GM19099 (cell line): Measurements from ENCODE around the gene CYYR1.

Source experiments
- POLR2A ChIP-seq: IDR thresholded peaks from 3 replicates; pipeline ENCODE4 v1.6.1; 2011; ENCODE audit warnings: low read depth; ENCODE audit not compliant: insufficient read length; ENCODE audit errors: extremely low read depth

The CYYR1 gene

DNA sequence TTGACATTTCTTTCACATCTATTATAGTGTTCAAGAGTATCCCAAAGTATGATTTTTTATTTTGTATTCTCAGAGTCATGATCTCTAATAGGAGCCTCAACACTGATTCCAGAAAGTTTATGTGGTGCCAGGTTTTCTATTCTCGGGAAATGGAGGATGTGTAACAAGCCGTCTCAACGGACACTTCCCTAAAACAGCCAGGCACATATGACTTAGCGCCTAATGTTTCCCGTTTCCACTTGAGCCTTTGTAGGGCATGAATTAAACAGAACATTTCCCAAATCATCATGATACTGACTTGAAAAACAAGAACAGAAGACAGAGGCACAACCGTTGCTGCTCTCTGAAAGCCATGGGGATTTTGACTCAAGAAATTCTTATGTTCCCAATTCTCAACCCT lies 8.0 kb downstream of the CYYR1 start:
- TF ChIP-seq POLR2A, result no peak

DNA sequence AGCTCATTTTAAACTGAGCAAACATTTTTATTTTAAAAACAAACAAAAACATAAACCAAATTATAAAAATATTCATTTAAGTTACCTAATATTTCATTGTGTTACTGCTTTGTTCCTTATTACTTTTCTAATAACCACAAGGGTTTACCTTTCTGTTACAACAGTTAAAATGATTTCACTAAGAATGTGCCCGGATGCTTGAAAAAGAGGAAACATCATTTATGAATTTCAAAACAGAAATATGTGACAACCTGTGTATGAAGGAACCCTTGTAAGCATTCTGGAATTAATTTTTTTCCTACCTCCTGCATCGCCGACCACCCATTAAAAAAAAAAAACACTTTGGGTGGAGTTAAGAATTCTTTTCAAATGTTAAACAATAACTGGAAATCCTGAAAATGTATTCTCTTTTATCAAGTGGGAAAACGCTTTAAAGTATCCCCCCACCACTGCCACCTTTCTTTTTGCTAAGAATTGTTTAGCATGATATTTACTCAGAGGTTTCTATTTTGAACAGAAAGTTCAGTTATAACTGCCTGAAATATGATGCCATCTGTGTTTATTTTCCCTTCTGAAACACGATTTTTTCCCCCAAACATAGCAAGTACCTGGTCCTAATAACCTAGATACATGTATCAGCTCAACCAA lies 9.1 kb downstream of the CYYR1 start:
- TF ChIP-seq POLR2A, result no peak

DNA sequence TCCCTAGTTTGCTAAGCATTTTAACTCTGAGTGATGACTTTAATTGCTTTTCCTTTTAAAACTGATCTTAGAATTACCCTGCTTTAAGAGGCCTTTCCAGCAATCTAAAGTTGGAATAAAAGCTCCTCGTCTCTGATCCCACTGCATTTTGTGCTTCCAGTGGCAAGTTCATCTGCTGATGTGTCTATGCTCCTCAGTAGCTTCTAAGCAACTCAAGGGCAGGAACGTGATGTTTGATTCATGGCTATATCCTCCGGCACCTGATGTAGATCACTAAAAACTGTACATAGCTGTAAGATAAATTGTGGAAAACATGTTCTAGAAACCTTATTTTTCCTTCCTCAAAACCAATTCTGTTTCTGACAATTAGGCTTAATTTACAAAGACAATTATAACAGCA lies 12.5 kb downstream of the CYYR1 start:
- TF ChIP-seq POLR2A, result no peak

DNA sequence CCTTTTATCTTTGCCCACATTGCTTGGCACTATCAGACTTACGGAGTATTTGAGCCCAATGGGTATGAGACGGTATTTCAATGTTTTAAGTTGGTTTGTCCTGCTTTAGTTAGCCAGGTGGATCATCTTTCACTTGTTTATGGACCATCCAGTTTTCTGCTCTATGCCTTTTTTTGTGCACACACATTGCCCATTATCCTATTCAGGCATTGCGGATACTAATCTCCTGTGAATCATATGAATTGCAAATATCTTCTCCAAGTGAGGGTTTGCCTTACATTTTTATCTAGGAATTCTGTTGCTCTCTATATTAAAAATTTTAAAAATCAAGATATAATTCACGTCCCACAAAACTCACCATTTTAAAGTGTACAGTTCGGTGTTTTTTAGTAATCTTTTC lies 14.0 kb downstream of the CYYR1 start:
- no peak for TF ChIP-seq POLR2A

DNA sequence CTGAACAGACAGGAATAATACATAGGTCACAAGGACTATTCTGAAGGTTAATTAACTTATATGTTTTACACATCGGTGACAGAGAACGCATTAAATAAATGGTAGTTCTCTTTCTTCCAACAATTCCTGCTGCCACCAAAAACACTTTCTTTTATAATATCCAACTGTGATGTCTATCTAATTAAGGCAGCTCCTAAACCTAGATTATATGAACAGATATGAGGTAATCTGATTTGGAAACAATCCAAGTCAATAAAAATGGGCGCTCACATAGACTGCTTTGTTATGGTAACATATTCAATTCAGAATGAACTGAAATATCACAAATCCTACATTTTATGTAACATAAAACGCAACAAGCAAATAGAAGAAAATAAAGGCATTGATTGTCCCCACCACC lies 16.0 kb downstream of the CYYR1 start:
- no peak for TF ChIP-seq POLR2A

DNA sequence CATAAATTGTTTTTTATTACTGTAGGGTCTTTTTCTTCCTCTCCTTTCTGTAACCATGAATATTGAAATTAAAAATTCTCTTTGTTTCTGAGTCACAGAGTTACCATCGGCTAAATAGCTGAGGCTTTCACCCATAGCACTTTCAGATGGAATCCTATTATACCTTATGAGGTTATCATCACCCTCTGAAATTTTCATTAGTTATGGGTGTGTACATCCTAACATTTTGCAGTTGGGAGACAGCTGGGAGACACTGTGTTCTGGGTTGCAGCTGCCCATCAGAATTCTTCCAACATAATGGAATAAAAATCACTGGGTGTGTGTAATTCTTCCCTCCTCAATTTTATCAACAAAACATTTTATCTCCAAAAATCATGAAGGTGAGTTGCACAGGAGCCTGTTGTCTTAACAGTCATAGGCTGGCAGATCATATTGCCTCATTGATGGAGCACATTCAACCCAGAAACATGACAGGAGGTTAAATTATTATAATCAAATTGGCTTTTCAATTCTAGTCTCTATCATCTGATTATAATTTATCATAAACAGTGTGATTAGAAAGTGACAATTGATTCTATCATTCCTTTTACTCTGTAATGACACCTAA lies 17.4 kb downstream of the CYYR1 start:
- no peak for TF ChIP-seq POLR2A

DNA sequence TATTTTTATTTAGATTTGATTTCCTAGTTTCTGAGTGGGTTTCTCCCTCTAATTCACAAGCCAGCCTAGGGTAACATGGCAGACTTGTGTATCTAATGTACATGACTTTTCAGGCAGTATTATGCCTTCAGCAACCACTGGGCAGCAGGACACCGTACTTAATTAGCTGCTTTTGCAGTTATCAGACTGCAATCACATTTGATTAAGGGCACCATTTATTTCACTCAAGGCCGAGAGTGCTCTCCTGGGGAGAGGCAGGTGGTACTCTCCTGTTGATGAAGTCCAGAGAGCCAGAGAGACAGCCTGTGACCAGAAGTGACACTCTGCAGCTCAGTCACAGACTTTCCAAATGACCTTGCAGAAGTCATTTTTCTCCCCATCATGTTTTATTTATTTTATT lies 18.7 kb downstream of the CYYR1 start:
- TF ChIP-seq POLR2A, result no peak

DNA sequence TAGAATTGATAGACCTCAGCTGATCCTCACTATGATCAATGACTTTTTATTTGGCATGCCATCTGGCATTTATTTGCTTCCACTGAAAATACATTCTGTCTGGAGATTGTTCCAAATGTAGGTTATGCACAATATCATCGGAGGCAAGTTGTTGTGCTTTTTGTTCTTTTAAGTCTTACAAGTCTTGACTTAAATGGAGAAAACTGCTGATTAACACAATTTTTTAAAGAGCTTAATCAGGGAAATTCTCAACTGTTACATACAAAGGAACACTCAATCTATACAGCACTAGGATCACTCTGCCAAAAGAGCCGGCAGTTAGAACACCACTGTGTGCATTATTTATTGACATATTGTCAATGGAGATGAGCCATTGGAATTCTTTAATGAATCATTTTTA lies 19.2 kb downstream of the CYYR1 start:
- TF ChIP-seq POLR2A, result no peak

DNA sequence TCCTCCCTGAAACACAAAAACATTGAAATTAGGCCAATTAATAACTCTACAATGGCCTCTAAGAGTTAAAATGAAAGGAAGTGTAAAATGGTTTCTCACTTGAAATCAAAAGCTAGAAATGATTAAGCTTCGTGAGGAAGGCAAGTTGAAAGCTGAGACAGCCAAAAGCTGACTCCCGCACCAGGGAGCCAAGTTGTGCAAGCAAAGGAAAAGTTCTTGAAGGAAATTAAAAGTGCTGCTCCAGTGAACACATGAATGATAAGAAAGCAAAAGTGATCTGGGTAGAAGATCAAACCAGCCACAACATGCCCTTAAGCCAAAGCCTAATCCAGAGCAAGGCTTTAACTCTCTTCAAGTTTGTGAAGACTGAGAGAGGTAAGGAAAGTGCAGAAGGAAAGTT lies 22.8 kb downstream of the CYYR1 start:
- TF ChIP-seq POLR2A, result no peak

DNA sequence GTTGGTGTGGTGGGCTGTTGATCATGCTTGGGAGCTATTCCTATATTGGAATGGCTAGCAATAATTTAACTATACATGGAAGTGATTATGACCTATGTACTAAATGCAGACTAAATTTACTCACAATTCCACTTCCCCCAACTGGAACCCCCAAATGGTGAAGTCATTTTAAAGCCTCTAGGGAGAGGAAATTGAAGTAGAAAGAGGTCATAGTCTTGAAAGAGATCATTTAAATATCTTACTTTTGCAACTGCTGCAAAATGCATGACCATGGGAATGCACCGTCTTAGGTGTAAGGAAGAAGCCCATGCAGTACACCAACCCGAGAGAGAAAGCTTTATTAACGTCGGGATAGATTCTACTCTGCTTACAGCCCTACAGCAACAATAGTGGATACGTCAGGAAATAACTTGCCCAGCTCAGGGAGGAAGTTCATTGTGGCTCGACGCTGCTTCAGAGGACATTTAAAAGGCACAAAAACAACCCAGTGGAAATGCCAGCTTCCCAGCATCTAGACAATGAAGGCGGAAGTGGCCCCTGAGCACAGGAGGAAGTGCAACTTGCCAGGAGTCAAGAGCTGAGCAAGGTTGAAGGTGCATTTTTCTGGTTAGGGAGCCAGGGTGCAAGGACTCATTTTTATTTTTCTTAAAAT lies 26.5 kb downstream of the CYYR1 start:
- no peak for TF ChIP-seq POLR2A

DNA sequence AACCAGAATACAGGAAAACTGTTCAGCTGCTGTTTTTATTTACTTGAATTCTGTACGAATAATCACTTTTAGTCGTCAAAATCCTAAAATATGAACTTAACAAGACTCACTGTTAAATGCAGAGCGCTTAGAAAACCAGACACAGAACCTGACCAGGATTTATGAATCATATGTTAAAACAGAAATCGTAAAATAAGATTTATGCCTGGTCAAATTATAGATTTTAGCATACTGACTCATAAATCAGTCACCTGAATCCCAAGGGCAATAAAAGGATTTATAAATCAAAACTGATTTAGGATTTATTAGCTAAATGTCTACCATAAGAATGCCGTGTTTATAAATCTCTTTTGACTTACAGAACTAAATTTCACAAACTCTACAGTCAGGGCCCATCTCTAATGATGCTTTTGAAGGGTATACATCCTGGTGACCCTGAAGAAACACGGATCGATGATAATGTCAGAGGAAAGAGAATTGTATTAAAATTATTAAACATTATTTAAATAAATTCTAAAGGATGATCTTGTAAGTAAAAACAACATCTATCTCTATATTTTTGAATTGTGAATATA lies 28.8 kb downstream of the CYYR1 start:
- no peak for TF ChIP-seq POLR2A

DNA sequence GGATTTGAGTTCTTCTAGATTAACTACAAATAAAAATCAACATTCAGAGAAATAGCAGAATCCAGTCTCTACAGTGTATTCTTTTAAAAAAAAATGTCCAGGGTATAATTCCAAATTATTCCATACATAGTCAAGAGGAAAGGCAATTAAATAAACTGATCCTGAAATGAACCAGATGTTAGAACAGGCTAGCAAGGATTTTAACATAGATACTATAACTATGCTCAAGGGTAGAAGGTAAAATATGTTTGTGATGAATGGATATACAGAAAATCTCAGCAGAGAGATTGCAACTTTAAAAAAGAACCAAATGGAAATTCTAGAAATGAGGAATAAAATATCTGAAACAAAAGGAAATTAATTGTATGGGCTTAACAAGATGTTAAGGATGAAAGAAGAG lies 32.4 kb downstream of the CYYR1 start:
- TF ChIP-seq POLR2A, result no peak

DNA sequence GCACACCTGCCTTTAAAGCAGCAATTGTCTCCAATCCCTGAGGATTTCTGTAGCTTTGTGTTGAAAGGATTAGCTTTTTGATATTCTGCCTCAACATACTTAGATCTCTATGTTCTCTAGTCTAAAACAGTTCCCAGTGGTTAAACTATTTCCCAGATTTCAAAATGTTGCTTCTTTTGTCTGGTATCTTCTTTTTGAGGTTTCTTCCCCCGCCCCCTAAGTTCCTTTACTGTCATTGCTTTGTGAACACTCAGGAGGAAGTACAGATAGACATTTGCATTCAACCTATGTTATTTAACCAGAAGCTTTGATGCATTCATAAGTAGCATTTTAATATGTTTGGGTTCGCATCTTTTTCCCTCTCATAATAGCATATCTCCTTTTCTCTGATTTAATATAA lies 33.5 kb downstream of the CYYR1 start:
- TF ChIP-seq POLR2A, result no peak

DNA sequence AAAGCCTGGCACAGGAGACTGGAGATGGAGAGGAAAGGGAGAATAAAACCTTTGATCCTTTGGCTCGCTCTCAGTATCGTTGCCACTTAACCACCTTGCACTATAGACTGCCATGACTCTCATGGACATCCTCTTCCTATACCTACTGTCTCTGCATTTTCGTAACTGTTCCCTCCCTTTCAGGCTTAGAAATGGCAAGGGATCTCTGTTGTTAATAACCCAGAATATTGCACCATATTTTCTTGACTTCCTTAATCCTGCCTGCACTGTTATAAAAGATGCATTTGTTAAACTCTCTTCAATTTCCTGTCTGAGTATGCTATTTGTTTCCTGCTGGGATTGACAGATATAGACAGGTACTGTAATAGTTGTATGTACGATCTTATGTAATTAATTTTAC lies 38.6 kb downstream of the CYYR1 start:
- TF ChIP-seq POLR2A, result no peak

DNA sequence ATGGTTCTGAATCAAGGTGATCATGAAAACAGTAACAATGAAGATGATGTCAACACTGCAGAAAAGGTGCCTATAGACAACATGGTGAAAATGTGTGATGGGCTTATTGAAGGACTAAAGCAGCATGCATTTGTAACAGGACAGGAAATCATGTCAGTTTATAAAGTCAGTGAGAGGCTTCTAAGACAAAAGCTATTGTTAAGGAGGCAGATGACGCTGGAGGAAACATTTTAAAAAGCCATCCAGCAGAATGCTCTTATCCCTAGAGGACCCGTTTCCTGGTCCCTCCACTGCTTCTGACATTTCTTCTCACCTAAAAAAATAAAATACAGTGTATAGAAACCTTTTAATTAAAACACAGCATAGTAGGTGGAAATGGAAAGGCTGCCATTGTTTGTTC lies 40.9 kb downstream of the CYYR1 start:
- TF ChIP-seq POLR2A, result no peak

DNA sequence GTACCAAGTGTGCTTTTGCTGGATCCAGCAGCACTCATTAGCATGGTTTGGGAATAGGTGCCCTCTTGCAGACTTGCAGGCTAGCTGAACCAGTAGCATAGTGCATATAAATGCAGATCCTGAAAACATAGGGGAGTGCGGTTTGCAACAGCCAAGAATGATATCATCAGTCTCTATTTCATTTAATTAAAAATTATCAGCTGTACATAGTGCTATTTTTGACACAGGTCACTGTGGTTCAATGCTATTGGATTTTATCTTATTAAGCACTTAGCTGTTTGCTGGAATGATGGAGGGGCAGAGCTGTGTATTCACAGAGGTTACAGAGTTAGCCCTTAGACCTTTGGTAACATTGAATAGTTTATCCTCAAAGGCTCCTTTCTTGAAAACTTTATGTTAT lies 43.6 kb downstream of the CYYR1 start:
- TF ChIP-seq POLR2A, result no peak

DNA sequence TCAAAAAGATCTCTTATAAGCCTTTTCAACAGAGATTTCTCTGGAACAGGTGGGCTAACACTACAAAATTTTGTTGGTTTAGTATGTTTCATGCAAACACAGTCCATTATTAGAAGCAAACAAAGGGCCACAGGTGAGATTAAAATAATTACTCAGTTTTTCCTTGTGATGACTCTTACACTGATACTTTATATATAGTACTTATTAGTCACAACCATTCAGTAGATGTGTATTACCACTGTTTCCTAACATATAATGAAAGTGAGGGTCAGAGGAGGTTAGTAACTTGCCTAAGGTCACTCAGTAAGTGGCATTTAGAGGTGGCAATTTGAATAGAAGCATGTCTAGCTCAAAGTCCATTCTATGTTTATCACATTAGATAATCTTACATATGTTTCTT lies 44.2 kb downstream of the CYYR1 start:
- TF ChIP-seq POLR2A, result no peak

DNA sequence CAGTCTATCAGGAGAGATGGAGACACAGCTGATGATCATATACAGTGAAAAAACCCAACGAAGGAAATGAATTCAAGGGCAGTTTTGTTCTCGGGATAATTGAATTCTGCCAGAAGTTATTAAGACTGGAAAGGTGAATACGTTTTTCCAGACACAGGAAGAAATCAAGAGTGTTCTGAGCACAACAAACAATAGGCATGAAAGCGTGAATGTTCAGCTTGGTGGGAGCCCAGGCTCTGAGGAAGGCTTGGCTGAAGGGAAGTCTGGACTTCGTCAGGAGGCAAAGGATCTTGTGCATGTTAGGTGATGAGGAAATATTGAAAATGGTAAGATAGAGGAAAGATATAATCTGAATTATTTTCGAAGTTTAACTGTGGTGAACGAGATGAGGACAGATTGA lies 50.4 kb downstream of the CYYR1 start:
- no peak for TF ChIP-seq POLR2A
